ENCODE data around the gene MYO10. TPM values are rescaled to one million over a fixed set of nuclear protein-coding genes. Genes with fewer than 3 reads are reported as not detected.

The MYO10 gene
- total RNA-seq, 4 donors from 2014 or later: 3.4 to 28.7 (median 13.4) TPM

GRCh38 chr5:16935231-16936149 lies 598 bp downstream of the MYO10 start:
- ATAC-seq (peak; percentile 55 to 56), DNase-seq (peak in 1 of 2 donors; percentile 24)
- peak overlapping the region; percentile 73 to 82 (median 78) for H3K27ac ChIP-seq
- H3K4me3 ChIP-seq: peak overlapping the region; percentile 71 to 99 (median 80)
- peaks cover 0 to 10% of the 10 kb centered on the region in 2 donors for H3K4me1 ChIP-seq
- H3K27me3 ChIP-seq: peaks cover 0 to 35% (median 28%) of the 10 kb centered on the region in 3 donors
- H3K36me3 ChIP-seq: no peaks in the 10 kb centered on the region
- TF ChIP-seq CTCF (IDR thresholded peaks at IDR 0.05 in 4 of 5, conservative IDR thresholded peaks at IDR 0.05 in 1 of 5): no peak
- no peak for TF ChIP-seq POLR2A (IDR thresholded peaks at IDR 0.05)
- no peaks in the 10 kb centered on the region for H3K9me3 ChIP-seq
- intact Hi-C loops (cut with DNase I; ENCODE audit: low total_unique reads): loop anchor here (1.0 to 10.0 kb wide), 8 partner anchors 49 to 471 kb away; partner anchors contain the start of gene ZNF622
- in situ Hi-C loops (cut with MboI; ENCODE audit: low sequenced_read_pairs in 4 of 4): loop anchor here in 2 of 4 donors (10.0 to 25.0 kb wide), 2 partner anchors 252 to 259 kb away; no protein-coding TSS in a partner anchor

- H3K4me1 ChIP-seq: peaks cover 0 to 10% of the 10 kb centered on the region in 2 donors
- ATAC-seq (no peak), DNase-seq (no peak)
- H3K27ac ChIP-seq: peak overlapping the region in 3 of 4 donors; percentile 73 to 81 (median 76)
- H3K36me3 ChIP-seq: no peaks in the 10 kb centered on the region
- H3K9me3 ChIP-seq: no peaks in the 10 kb centered on the region
- TF ChIP-seq CTCF (IDR thresholded peaks at IDR 0.05 in 4 of 5, conservative IDR thresholded peaks at IDR 0.05 in 1 of 5): no peak
- H3K27me3 ChIP-seq: peaks cover 0 to 35% (median 28%) of the 10 kb centered on the region in 3 donors
- intact Hi-C loops (cut with DNase I; ENCODE audit: low total_unique reads): loop anchor here (1.0 to 10.0 kb wide), 6 partner anchors 70 to 470 kb away; partner anchors contain the start of gene ZNF622
- in situ Hi-C loops (cut with MboI; ENCODE audit: low sequenced_read_pairs in 4 of 4): loop anchor here in 2 of 4 donors (10.0 to 25.0 kb wide), 2 partner anchors 253 to 260 kb away; no protein-coding TSS in a partner anchor
- peak overlapping the region; percentile 71 to 99 (median 80) for H3K4me3 ChIP-seq
Measured at GRCh38 chr5:16934677-16935153, 1.4 kb downstream of the MYO10 start.

GRCh38 chr5:16934123-16934522 lies 2.0 kb downstream of the MYO10 start:
- no peak overlapping the region for H3K27ac ChIP-seq
- H3K4me1 ChIP-seq: peaks cover 0 to 10% of the 10 kb centered on the region in 2 donors
- H3K27me3 ChIP-seq: peaks cover 0 to 37% (median 28%) of the 10 kb centered on the region in 3 donors
- DNase-seq (no peak), ATAC-seq (no peak)
- peak overlapping the region; percentile 71 to 99 (median 80) for H3K4me3 ChIP-seq
- in situ Hi-C loops (cut with MboI; ENCODE audit: low sequenced_read_pairs in 4 of 4): loop anchor here in 2 of 4 donors (10.0 to 25.0 kb wide), 2 partner anchors 253 to 261 kb away; no protein-coding TSS in a partner anchor
- H3K9me3 ChIP-seq: no peaks in the 10 kb centered on the region
- no peaks in the 10 kb centered on the region for H3K36me3 ChIP-seq
- intact Hi-C loops (cut with DNase I; ENCODE audit: low total_unique reads): loop anchor here (10.0 kb wide), 2 partner anchors 379 to 469 kb away; partner anchors contain the start of gene ZNF622
- no peak for TF ChIP-seq POLR2A (IDR thresholded peaks at IDR 0.05)
- peak; percentile 10 to 73 (median 66) for TF ChIP-seq CTCF (IDR thresholded peaks at IDR 0.05 in 4 of 5, conservative IDR thresholded peaks at IDR 0.05 in 1 of 5)

GRCh38 chr5:16933337-16933736 lies 2.8 kb downstream of the MYO10 start:
- in situ Hi-C loops (cut with MboI; ENCODE audit: low sequenced_read_pairs in 4 of 4) (loop anchor here in 2 of 4 donors (10.0 to 25.0 kb wide), 2 partner anchors 254 to 261 kb away; no protein-coding TSS in a partner anchor), intact Hi-C loops (cut with DNase I; ENCODE audit: low total_unique reads) (loop anchor here (10.0 kb wide), 2 partner anchors 379 to 469 kb away; partner anchors contain the start of gene ZNF622)
- peaks cover 0 to 10% of the 10 kb centered on the region in 2 donors for H3K4me1 ChIP-seq

More at GRCh38 chr5:16933337-16933736, 2.8 kb downstream of the MYO10 start:
- DNase-seq (no peak), ATAC-seq (no peak)
- TF ChIP-seq POLR2A (IDR thresholded peaks at IDR 0.05) (no peak), CTCF (IDR thresholded peaks at IDR 0.05 in 4 of 5, conservative IDR thresholded peaks at IDR 0.05 in 1 of 5) (no peak)
- Histone ChIP-seq H3K9me3 (no peaks in the 10 kb centered on the region), H3K27ac (no peak overlapping the region), H3K27me3 (peaks cover 0 to 37% (median 28%) of the 10 kb centered on the region in 3 donors), H3K36me3 (no peaks in the 10 kb centered on the region), H3K4me3 (peak overlapping the region in 2 of 4 donors; percentile 22 to 71)
